Activated T-helper 9 cell treated with anti-CD3 and anti-CD28 coated beads, Interleukin-2, amount 50 U/mL, for 16 hours (primary cell): ENCODE results near the gene GGTLC1.
"Not testable (repeated sequence)": the region's sequence is repeated elsewhere in the genome, so short reads cannot be mapped to it uniquely, and the experiment has no call there.

Source experiments
- DNase-seq: peaks from one replicate; pipeline ENCODE4 v3.0.0-alpha.2; 2020; ENCODE audit warnings: low read depth

The GGTLC1 gene

DNA sequence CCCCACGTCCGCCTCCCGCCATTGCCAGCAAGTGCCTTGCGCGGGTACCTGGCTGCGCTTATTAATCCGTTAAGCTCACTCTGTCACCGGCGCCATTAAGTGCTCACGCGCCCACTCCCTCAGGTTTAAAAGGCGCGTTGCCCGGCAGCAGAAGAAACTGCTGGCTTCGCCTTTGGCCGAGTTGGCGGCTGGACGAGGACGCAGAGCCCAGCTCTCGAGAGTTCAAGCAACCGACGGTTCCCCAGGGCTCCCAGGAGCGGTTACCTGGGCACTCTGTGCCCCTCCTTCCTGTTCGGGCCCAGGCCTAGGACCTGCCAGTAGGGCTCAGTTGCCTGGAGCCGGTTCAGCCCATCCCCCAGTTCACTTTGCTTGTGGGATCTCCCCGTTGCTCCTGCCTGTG is at the start of gene GGTLC1:
Gene GGTLC1 (minus strand): TSS at position 219 of the 400 bp plus-strand sequence. CDS start 2,168 bp downstream, outside the sequence.
- no peak for DNase-seq

DNA sequence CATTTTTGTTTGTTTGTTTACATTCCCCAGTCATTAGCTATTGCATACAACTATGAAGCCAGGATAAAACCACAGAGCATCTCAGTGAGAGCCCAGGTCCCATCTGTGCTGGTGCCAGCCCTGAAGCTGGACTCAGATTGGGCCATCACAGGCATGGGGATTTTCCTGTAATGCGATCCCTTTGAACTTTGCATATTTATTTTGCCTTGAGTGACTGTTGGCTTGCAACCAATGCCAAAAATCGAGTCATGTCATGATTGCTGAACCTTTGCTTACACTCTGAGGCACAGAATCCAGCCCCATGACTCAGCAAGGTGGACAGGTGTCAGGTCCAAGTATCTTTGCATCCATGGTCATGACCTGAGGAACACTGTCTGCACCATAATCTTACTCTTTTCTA is 46.2 kb upstream of the GGTLC1 start:
- DNase-seq = no peak

DNA sequence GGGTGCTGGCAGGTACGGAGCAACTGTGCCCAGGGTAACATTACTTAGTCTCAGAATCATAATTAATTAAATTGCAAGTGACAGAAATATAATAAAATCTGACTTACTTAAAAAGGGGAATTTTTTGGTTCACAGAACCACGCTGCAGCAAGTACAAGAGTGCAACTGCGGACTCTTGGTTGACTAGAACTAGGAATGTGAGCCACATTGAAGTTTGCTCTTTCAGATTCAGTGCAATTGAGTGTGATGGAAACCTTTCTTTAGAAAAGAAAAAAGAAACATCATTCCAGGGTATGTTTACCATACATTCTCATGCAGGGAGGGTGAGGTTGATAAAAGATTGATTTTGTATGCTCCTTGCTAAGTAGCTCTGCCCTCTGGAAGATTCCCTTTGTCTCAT is 45.0 kb upstream of the GGTLC1 start:
- no peak for DNase-seq

DNA sequence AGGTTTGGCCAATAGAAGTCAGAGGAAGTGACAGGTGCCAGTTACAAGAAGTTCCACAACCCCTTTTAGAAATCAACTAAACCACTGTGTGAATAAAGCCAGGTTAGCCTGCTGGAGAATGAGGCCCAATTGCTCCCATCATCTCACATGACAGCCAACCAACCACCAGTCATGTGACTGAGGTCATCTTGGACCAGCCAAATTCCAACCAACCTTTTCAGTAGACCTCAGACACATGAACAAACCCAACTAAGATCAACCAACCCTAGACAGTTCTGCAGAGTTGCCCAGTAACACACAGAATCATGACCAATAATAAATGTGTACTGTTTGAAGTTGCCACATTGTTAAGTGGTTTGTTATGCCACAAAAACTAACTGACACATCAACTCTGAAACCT is 44.6 kb upstream of the GGTLC1 start:
- DNase-seq = no peak

DNA sequence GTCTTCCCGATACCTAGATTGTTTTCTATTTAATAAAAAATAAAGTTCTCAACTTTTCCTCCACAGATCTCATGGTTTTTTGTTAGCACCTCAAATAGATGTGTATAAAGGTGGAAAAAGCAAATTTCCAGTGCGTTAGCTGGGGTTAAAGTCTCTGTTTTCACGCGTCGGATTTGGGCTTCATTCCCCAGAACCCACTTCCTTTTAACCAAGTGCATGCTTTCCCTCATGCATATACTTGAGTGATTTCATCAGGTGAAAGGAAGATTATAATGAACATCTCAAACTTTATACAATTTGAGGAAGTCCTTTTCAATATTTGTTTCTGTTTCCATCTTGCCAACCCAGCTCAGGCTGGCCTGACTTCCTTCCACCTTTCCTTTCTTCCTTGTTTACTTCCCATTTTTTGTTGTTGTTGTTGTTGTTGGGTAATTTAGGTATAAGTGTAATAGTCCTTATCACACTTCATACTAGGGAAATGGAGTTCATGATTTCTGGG is 43.9 kb upstream of the GGTLC1 start:
- no peak for DNase-seq

DNA sequence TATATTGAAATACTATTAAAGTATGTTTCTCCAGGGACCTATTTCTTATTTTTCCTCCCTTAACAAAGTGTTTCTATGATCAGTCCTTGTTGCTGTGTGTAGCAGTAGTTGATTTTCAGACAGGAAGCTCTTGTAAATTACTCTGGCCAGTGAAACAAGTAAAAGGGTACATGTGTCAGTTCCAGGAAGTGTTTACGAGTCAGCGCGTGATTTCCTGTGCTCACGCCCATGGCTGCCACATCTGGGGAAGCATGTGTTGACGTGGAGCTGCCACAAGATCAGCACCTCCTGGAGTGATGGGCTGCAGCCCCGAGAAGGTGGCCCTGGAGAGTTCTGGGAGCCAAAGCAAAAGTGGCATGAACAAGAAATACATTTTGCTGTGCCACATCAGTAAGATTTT is 38.6 kb upstream of the GGTLC1 start:
- DNase-seq = peak; percentile 47

DNA sequence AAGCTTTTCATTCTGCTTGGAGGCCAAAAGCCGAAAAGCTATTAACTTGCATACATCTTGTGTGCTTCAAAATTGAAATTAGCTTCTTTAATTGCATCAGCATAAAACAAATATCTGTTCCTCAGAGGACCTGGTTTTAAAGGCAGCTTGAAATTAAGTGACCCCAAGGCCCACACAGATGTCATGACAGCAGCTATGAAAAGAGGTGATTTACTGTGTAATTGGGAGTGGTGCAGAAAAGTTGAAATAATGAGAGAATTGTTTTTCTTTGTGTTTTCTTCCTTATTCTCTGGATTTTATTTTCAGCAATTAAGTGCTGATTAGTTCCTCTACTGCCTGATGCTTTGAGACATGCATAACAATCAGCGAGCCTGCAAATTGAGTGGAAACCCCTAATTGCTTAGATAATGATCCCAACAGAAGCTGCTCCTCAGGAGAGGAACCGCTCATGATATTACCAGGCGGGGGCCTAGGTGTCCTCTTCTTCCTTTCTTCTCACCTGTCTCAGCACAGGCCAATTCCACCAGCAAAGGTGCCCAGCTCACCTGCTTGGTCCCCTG is 34.1 kb upstream of the GGTLC1 start:
- DNase-seq = no peak

DNA sequence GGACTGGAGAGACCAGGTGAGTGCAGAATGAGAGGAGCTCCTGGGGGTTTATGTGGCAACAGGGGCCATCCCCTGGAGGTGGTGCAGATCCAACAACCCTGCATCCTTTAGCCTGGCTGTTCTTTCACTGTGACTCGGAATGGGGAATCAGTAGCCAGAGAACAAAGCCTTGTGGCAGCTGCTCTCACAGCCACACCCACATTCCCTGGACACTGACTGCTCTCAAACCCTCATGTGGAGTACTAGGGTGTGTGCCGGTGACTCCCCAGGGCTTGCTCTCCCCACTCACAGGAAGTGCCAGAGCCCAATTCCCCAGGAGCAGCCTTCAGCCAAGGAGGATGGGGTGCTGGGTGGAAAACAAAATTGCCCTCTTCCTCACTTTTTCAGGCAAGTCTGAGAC is 30.2 kb upstream of the GGTLC1 start:
- no peak for DNase-seq

DNA sequence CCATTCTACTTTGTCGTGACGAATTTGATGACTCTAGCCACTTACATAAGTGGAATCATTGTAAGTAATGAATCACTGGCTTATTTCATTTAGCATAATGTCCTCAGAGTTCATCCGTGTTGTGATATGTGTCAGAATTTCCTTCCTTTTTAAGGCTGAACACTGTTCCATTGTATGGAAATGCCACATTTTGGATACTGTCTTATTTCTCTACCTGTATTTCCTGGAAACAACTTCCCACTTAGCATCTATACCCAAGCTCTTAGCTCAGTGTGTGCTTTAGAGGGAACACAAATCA is 28.8 kb upstream of the GGTLC1 start:
- DNase-seq = no peak

DNA sequence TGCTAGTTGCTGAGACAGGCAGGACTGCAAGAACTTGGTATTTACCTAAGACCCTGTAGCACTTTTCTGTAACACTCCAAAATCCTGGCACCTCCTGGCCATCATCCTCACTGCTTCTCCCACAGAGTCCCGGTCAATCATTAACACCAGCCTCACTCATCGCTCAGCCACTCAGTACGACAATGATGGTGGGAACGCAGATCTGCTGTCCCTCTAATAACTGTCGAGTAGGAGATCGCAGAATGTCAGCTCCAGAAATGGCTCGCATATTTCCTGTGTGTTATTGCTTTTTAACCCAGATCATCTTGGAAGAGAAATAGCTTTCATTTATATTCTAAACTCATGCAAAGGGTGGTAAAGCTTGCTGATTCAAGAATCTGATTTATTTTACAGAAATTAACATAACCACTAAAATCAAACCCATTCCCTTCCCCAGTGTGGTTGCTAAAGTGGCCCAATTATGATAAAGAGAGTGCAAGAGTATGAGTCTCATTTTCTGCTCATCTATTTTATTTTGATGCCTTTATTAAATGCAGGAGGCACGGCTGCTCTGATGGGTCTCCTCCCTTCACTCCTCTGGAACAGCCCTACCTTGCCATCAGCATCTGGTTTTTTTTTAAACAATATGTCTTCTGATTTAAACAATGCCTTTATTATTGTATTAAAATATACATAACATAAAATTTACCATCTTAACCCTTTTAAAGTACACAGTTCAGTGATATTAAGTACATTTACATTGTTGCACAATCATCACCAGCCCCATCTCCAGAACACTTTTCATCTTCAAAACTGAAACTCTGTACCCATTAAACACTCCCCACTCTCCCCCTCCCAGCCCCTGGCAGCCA is 28.3 kb upstream of the GGTLC1 start:
- no peak for DNase-seq

DNA sequence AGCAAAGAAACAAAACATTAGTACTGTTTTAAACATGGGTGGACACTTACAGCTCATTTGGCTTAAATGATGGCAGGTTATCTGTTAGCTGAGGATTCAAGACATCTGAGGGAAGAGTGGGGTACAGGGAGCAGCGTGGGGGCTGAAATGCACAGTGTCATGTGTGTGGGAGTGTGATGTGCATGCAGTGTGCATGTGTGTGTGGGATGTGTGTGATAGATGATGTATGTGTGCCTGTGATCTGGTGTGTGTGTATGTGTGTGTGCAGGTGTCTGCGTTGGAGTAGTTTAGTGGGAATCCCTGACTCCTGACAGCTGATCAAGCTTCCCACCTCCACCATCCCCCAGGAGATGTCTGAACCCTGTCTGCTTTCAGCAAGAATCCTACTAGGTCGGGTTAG is 25.4 kb upstream of the GGTLC1 start:
- DNase-seq = no peak

DNA sequence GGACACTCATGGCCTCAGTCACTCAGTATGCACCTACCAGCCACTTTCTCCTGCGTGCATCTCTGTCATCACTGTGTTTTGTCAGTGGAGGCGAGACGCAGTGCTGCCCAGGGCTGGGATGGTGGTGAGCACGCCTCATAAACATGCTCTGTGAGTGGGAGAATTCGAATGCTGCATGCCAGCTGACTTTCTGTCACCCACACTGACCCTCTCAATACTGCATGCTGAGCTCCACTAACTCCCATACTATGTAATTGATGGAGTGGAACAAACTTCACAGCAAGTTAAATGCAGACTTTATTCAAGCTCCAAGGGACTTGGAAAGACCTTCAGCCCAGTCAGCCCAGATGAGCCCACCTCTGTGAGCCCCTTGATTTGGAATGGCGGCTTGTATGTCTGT is 22.7 kb upstream of the GGTLC1 start:
- DNase-seq = no peak

DNA sequence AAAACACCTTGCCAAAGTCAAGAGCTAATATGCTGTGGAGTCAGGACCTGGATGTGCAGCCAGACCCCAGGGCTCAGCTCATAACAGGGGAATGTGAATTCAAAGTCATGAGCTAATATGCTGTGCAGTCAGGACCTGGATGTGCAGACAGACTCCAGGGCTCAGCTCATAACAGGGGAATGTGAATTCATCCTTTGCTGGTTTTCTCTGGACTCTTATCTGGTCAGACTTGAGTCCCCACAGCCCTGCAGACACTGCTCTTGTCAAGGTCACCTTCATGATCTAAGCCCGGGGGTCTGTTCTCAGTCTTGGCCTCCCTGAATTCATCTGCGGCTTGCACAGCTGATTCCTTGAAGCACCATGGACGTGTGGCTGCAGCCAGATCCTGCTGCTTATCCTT is 19.2 kb upstream of the GGTLC1 start:
- DNase-seq = no peak

DNA sequence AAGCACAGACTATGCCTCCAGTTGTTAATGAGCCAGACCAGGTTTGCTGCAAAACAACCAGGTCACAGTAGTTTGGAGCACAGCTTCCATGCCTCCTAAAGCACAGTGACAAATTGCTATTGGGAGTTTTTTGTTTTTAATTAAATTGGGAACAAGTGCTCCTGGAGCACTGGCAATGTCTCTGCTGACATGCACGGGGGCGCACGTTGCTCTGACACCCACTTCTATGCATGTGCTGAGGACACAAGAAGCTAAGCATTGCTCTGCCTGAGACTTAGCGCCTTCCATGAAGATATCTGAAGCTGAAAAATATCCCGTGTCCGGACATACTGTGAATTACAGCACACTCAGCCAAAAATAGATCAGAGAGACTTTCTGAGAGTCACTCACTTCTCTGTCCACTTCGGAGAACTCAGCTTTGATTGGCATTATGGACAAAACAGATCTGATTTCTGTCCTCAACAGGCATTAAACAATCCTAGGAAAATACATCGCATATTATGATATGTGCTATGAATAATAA is 18.6 kb upstream of the GGTLC1 start:
- no peak for DNase-seq

DNA sequence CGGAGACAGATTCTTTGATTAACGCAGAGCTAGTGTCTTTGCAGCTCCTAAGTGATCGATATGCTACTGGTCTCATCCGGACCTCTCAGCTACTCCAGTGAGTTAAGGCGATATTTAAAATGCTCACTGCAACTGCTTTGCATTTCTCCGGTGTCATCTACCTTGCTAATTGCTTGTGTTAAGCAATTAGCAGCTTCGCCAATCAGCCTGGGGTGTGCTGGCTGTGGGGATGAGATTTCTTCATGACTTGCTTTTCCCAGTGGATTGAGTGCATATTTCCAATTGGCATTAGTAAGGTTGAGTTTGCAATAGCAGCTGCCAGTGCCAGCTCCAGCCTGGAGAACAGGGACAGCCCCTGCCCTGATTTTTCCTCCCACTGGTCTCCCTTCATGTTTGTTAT is 18.0 kb upstream of the GGTLC1 start:
- DNase-seq = no peak

DNA sequence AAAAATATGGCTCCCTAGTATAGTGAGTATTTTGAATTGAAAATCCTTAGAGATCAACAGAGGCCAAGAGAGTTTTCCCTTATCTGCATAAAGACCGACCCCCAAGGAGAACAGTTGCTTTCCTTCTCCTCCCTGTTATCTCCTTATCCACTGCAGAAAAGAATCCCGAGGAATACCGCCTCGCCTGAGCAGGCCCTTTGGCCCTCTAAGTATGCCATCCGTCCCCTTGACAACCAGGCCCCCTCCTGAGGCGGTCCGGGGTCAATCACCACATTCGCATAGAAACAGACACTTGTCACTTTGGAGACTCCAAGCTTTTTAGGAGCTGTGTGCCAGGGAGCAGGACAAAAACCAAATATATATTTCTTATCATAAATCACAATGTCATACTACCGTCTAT is 15.9 kb upstream of the GGTLC1 start:
- DNase-seq = no peak

DNA sequence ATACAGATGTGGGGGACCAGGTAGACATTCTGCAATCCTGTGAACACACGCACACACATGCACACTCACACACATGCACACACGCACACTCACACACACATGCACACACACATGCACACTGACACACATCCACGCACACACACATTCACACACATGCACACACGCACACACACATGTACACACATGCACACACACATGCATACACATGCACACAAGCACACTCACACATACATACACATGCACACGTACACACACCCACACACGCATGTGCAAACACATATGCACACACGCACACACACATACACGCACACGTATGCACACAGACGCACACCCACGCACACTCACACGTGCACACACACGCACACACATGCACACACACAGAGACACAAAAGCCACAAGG is 14.3 kb upstream of the GGTLC1 start:
- DNase-seq = no peak

DNA sequence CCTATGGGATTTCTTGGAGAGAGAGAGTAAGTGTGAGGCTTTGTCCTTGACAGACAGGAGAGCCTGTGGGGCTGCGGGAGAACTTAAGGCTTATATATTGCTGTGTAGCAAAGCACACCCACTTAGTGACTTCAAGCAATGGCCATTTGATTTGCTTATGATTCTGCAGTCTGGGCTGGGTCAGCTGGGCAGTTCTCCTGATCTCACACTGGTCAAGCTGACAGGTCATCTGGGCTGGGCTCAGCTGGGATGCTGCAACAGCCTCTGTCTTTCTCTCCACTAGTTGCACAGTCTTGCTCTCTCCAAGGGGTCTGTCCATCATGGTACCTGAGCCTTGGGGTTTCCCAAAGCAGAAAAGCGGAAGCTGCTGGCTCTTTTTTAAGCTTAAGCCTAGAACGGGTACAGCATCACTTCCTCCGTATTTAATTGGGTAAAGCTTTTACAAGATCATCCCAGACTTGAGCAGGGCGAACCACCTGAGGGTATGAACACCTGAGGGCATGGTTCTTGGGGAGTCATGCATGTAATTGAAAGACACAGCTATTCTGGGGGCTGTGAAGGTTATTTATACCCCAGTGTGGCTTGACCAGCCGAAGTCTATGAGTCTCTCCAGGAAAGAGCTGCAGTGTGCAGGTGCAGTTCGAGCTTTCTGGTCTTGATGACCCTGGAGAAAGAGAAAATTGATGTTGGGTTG is 13.3 kb upstream of the GGTLC1 start:
- no peak for DNase-seq

DNA sequence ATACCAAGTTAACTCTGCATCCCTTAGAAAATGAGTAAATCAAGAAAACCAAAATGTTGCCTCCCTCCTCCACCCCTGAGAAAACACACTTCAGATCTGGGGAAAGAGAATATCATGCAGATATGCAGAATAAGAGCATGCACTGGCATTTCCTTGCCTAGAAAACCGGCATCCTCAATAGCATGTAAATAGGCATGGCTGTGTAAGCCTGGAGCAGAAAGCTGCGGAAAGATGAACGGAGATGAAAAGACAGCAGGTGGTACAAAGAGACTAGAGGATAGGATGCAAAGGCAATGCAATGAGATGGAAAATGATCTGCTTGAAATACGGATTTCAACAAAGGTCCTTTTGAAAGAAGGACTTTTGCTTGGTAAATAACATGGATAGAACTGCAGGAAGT is 10.3 kb upstream of the GGTLC1 start:
- no peak for DNase-seq

DNA sequence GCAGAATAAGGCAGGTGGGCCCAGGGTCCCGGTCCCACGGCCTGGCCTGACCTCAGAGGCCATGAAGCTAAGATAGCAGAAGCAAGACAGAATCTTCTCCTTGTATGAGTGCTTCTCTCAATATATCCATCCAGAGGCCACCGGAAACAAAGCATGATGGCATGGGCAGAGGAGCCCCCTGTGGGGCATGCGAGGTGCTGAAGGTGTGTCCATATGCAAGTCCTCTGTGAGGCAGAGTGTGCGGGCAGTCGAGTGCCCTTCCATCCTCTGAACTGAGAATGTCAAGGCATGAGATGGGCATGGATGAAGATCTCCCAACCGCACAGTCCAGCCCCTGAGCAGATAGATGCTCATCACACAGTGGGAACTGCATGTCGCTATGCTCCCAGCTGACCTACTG is 9.8 kb upstream of the GGTLC1 start:
- no peak for DNase-seq

DNA sequence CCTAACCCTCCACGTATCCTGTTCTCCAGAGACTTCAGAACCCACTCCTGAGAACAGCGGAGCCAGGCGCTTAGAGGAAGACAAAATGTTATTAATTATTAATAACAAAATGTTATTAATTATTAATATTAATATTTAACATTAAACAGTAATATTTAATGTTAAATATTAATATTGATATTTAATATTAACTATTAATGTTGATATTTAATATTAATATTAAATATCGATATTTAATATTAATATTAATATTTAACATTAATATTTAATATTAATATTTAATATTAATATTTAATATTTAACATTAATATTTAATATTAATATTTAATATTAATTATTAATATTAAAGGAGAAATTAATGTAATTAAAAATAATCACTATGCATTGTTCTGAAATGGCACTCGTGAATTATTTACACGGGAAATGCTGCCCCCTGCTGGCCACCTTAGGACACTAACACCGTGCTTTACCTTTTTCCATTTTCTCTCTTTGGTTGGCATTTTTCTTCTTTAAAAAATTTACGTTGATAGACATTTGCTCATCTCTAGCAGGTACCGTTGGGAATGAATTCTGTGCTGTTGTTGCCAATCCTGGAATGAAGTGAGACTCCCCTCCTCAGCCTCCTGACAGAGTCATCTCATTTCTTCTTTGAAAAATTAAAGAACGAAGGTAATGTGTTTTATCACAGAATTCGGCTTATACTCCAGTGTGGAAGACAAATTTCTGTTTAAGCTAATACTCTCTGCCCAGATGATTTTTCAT is 7.5 kb upstream of the GGTLC1 start:
- peak; percentile 49 for DNase-seq

DNA sequence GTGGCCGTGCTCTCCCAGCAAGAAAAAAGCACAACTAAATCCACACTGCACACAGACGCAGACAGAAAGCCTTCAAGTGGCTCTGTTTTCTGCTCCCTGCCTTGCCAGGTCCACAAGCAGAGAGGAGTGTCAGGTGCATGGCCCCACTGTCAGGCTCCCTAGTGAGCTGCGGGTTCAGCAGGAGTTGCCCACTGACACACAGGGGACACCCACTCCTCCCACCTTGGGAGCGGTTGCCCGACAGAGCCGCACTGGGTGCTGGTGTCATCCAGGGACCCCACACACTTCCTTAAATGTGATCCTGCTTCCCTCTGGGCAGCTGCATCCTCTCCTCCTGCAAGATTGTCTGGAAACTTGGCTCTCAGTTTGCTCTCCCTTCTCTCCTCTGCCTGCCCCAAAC is 6.7 kb upstream of the GGTLC1 start:
- not testable (repeated sequence) for DNase-seq
